Activated naive CD8-positive, alpha-beta T cell treated with anti-CD3 and anti-CD28 coated beads for 36 hours (primary cell): ENCODE data around the gene IRF5. TPM values are rescaled to one million over a fixed set of nuclear protein-coding genes. Genes with fewer than 3 reads are reported as not detected.

Source experiments
- DNase-seq: peaks from one replicate; pipeline ENCODE4 v3.0.0; 2021
- H3K27ac Mint-ChIP-seq: one replicate; pipeline ENCODE4 v1.8.0; 2022; ENCODE audit warnings: mild to moderate bottlenecking, moderate library complexity, mixed read lengths
- H3K27me3 Mint-ChIP-seq: one replicate; pipeline ENCODE4 v1.8.0; 2022; ENCODE audit warnings: mild to moderate bottlenecking, mixed read lengths
- H3K36me3 Mint-ChIP-seq: one replicate; pipeline ENCODE4 v1.8.0; 2021; ENCODE audit warnings: mild to moderate bottlenecking, mixed read lengths
- H3K4me1 Mint-ChIP-seq: one replicate; pipeline ENCODE4 v1.8.0; 2021; ENCODE audit warnings: mixed read lengths
- H3K4me3 Mint-ChIP-seq: one replicate; pipeline ENCODE4 v1.8.0; 2022; ENCODE audit warnings: mild to moderate bottlenecking, moderate library complexity, mixed read lengths
- H3K9me3 Mint-ChIP-seq: one replicate; pipeline ENCODE4 v1.8.0; 2022; ENCODE audit warnings: mixed read lengths
- total RNA-seq, 2 experiments: library from RNA; stranded (reverse); gene quantifications; one replicate each; pipeline ENCODE4 v1.2.3, GENCODE V29; 2021

Gene IRF5
- total RNA-seq, 2 experiments from 2014 or later: 3.8 to 4.0 TPM

- H3K9me3 Mint-ChIP-seq: no peaks in the 10 kb centered on the region
- peaks cover 2% of the 10 kb centered on the region for H3K4me1 Mint-ChIP-seq
- H3K36me3 Mint-ChIP-seq: peaks cover 13% of the 10 kb centered on the region
- H3K27ac Mint-ChIP-seq: no peak overlapping the region
- no peaks in the 10 kb centered on the region for H3K27me3 Mint-ChIP-seq
- DNase-seq: no peak
- no peak overlapping the region for H3K4me3 Mint-ChIP-seq
Measured at GRCh38 chr7:128951296-128951695, 13.6 kb downstream of the IRF5 start.

GRCh38 chr7:128954150-128954549, 16.4 kb downstream of the IRF5 start:
- H3K4me3 Mint-ChIP-seq: no peak overlapping the region
- no peak for DNase-seq
- no peaks in the 10 kb centered on the region for H3K27me3 Mint-ChIP-seq
- H3K36me3 Mint-ChIP-seq: peaks cover 31% of the 10 kb centered on the region
- H3K4me1 Mint-ChIP-seq: peaks cover 4% of the 10 kb centered on the region
- no peaks in the 10 kb centered on the region for H3K9me3 Mint-ChIP-seq
- H3K27ac Mint-ChIP-seq: no peak overlapping the region

- Mint-ChIP-seq H3K36me3 (peaks cover 39% of the 10 kb centered on the region), H3K4me3 (no peak overlapping the region), H3K9me3 (no peaks in the 10 kb centered on the region), H3K27ac (peak overlapping the region; percentile 54), H3K27me3 (no peaks in the 10 kb centered on the region), H3K4me1 (peaks cover 10% of the 10 kb centered on the region)
- DNase-seq: no peak
Measured at GRCh38 chr7:128954830-128955802, 17.4 kb downstream of the IRF5 start.

GRCh38 chr7:128955981-128956380, 18.3 kb downstream of the IRF5 start:
- no peak for DNase-seq
- Mint-ChIP-seq H3K4me1 (peaks cover 10% of the 10 kb centered on the region), H3K4me3 (no peak overlapping the region), H3K27ac (no peak overlapping the region), H3K9me3 (no peaks in the 10 kb centered on the region), H3K36me3 (peaks cover 41% of the 10 kb centered on the region), H3K27me3 (no peaks in the 10 kb centered on the region)

- DNase-seq: no peak
- Mint-ChIP-seq H3K4me3 (no peak overlapping the region), H3K4me1 (peaks cover 31% of the 10 kb centered on the region), H3K27ac (peak overlapping the region; percentile 38), H3K27me3 (no peaks in the 10 kb centered on the region), H3K36me3 (peaks cover 49% of the 10 kb centered on the region), H3K9me3 (no peaks in the 10 kb centered on the region)
Measured at GRCh38 chr7:128959296-128959695, 21.6 kb downstream of the IRF5 start.

GRCh38 chr7:128961030-128961659, 23.4 kb downstream of the IRF5 start:
- H3K9me3 Mint-ChIP-seq: no peaks in the 10 kb centered on the region
- peaks cover 52% of the 10 kb centered on the region for H3K36me3 Mint-ChIP-seq
- peak overlapping the region; percentile 73 for H3K27ac Mint-ChIP-seq

GRCh38 chr7:128962899-128963298, 25.2 kb downstream of the IRF5 start:
- Mint-ChIP-seq H3K27ac (peak overlapping the region; percentile 88), H3K27me3 (no peaks in the 10 kb centered on the region), H3K4me3 (peak overlapping the region; percentile 40), H3K4me1 (peaks cover 31% of the 10 kb centered on the region), H3K9me3 (no peaks in the 10 kb centered on the region), H3K36me3 (peaks cover 46% of the 10 kb centered on the region)
- DNase-seq: no peak

More at GRCh38 chr7:128961030-128961659, 23.4 kb downstream of the IRF5 start:
- Mint-ChIP-seq H3K4me3 (no peak overlapping the region), H3K27me3 (no peaks in the 10 kb centered on the region), H3K4me1 (peaks cover 31% of the 10 kb centered on the region)
- no peak for DNase-seq

GRCh38 chr7:128963327-128963757, 25.6 kb downstream of the IRF5 start:
- Mint-ChIP-seq H3K9me3 (no peaks in the 10 kb centered on the region), H3K27me3 (no peaks in the 10 kb centered on the region), H3K27ac (peak overlapping the region; percentile 88), H3K36me3 (peaks cover 44% of the 10 kb centered on the region), H3K4me1 (peaks cover 31% of the 10 kb centered on the region), H3K4me3 (peak overlapping the region; percentile 40)
- DNase-seq: peak; percentile 53

GRCh38 chr7:128968624-128969023, 30.9 kb downstream of the IRF5 start:
- Mint-ChIP-seq H3K9me3 (no peaks in the 10 kb centered on the region), H3K27ac (no peak overlapping the region), H3K4me1 (peaks cover 5% of the 10 kb centered on the region), H3K27me3 (no peaks in the 10 kb centered on the region), H3K4me3 (no peak overlapping the region), H3K36me3 (peaks cover 23% of the 10 kb centered on the region)
- no peak for DNase-seq

GRCh38 chr7:128974241-128974934, 36.7 kb downstream of the IRF5 start:
- Mint-ChIP-seq H3K9me3 (no peaks in the 10 kb centered on the region), H3K27ac (no peak overlapping the region), H3K4me3 (no peak overlapping the region), H3K36me3 (peaks cover 20% of the 10 kb centered on the region), H3K4me1 (no peaks in the 10 kb centered on the region), H3K27me3 (no peaks in the 10 kb centered on the region)
- no peak for DNase-seq

- Mint-ChIP-seq H3K4me3 (no peak overlapping the region), H3K27me3 (no peaks in the 10 kb centered on the region), H3K27ac (no peak overlapping the region), H3K9me3 (no peaks in the 10 kb centered on the region), H3K4me1 (peaks cover 1% of the 10 kb centered on the region), H3K36me3 (peaks cover 29% of the 10 kb centered on the region)
- no peak for DNase-seq
Measured at GRCh38 chr7:128982105-128982504, 44.4 kb downstream of the IRF5 start.

- Mint-ChIP-seq H3K27ac (no peak overlapping the region), H3K27me3 (no peaks in the 10 kb centered on the region), H3K9me3 (no peaks in the 10 kb centered on the region), H3K4me3 (no peak overlapping the region), H3K4me1 (peaks cover 1% of the 10 kb centered on the region), H3K36me3 (peaks cover 24% of the 10 kb centered on the region)
- DNase-seq: no peak
Measured at GRCh38 chr7:128985660-128986059, 47.9 kb downstream of the IRF5 start.

- DNase-seq: no peak
- H3K9me3 Mint-ChIP-seq: no peaks in the 10 kb centered on the region
- H3K4me1 Mint-ChIP-seq: peaks cover 1% of the 10 kb centered on the region
- H3K4me3 Mint-ChIP-seq: no peak overlapping the region
- no peak overlapping the region for H3K27ac Mint-ChIP-seq
- H3K27me3 Mint-ChIP-seq: no peaks in the 10 kb centered on the region
- peaks cover 23% of the 10 kb centered on the region for H3K36me3 Mint-ChIP-seq
Measured at GRCh38 chr7:128986609-128987008, 48.9 kb downstream of the IRF5 start.

GRCh38 chr7:128988372-128988771, 50.6 kb downstream of the IRF5 start:
- Mint-ChIP-seq H3K27me3 (no peaks in the 10 kb centered on the region), H3K4me1 (peaks cover 1% of the 10 kb centered on the region), H3K9me3 (no peaks in the 10 kb centered on the region), H3K27ac (no peak overlapping the region), H3K36me3 (peaks cover 17% of the 10 kb centered on the region), H3K4me3 (no peak overlapping the region)
- no peak for DNase-seq

GRCh38 chr7:128989961-128990360, 52.2 kb downstream of the IRF5 start:
- no peak for DNase-seq
- H3K27me3 Mint-ChIP-seq: no peaks in the 10 kb centered on the region
- H3K4me1 Mint-ChIP-seq: peaks cover 1% of the 10 kb centered on the region
- H3K9me3 Mint-ChIP-seq: no peaks in the 10 kb centered on the region
- H3K4me3 Mint-ChIP-seq: no peak overlapping the region
- no peak overlapping the region for H3K27ac Mint-ChIP-seq
- peaks cover 11% of the 10 kb centered on the region for H3K36me3 Mint-ChIP-seq
